HG03064 (cell line): ENCODE data around the gene RHOA.
"Not testable (repeated sequence)": the region's sequence is repeated elsewhere in the genome, so short reads cannot be mapped to it uniquely, and the experiment has no call there.

Experiments
- ATAC-seq: cut with Tn5 transposase; IDR thresholded peaks from one replicate; pipeline ENCODE4 v1.9.1; 2021; ENCODE audit warnings: low read depth; ENCODE audit not compliant: unreplicated experiment

RHOA gene

GRCh38 chr3:49333091-49333490 is 78.7 kb downstream of the RHOA start:
- no peak for ATAC-seq

GRCh38 chr3:49329186-49329585 is 82.6 kb downstream of the RHOA start:
- ATAC-seq: no peak

- ATAC-seq: not testable (repeated sequence)
Measured at GRCh38 chr3:49328350-49328749, 83.4 kb downstream of the RHOA start.

- ATAC-seq: no peak
Measured at GRCh38 chr3:49327485-49327884, 84.3 kb downstream of the RHOA start.

GRCh38 chr3:49324768-49325167 is 87.0 kb downstream of the RHOA start:
- ATAC-seq: no peak

- ATAC-seq: no peak
Measured at GRCh38 chr3:49316696-49317457, 94.9 kb downstream of the RHOA start.

GRCh38 chr3:49313896-49314688 is 97.7 kb downstream of the RHOA start:
- ATAC-seq: no peak

- no peak for ATAC-seq
Measured at GRCh38 chr3:49311283-49311682, 100.5 kb downstream of the RHOA start.

- ATAC-seq: no peak
Measured at GRCh38 chr3:49310677-49311076, 101.1 kb downstream of the RHOA start.
